ENCODE results near the gene CD300LB.
"Not testable (repeated sequence)": the region's sequence is repeated elsewhere in the genome, so short reads cannot be mapped to it uniquely, and the experiment has no call there.

CD300LB gene

DNA sequence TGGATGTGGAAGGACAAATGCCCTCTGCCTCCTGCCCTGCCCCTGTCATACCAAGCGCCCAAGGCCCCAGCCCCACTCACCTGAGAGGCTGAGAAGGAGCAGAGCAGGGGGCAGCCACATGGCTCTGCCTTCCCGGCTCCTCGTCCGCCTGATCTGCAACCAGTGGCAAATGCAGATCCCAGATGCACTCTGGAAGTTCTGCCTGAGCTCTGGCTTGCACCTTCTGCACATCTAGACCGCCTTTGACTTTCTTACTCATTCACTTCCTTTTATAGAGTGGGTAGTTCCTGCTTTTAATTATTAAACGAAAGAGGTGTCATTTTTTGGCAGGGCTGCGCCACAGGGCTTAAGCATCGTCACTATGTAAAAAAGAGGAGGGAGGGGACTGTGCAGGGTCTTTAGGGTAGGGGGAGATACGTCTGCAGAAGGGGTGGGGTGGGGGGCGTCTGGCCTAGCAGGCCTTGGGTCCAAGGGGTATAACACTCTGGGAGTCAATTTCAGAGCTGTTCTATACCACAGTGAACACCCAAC, at the start of gene CD300LB:
Gene CD300LB, minus strand, starts transcription at position 245 of the 531 bp plus-strand sequence. Its CDS starts 125 bp downstream, at position 120.
- no peak for DNase-seq

- DNase-seq = no peak
These were observed 48.6 kb upstream of the CD300LB start for GRCh38 chr17:74579900-74580299.

GRCh38 chr17:74578979-74579378, 47.7 kb upstream of the CD300LB start:
- no peak for DNase-seq

- no peak for DNase-seq
These were observed 43.3 kb upstream of the CD300LB start for GRCh38 chr17:74574489-74575142.

DNA sequence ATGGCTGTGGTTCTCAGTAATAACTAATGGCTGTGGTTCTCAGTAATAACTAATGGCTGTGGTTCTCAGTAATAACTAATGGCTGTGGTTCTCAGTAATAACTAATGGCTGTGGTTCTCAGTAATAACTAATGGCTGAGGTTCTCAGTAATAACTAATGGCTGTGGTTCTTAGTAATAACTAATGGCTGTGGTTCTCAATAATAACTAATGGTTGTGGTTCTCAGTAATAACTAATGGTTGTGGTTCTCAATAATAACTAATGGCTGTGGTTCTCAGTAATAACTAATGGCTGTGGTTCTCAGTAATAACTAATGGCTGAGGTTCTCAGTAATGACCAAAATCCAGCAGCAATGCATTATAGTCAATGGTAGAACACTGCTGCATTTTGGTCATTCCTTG, 42.4 kb upstream of the CD300LB start:
- not testable (repeated sequence) for DNase-seq

DNA sequence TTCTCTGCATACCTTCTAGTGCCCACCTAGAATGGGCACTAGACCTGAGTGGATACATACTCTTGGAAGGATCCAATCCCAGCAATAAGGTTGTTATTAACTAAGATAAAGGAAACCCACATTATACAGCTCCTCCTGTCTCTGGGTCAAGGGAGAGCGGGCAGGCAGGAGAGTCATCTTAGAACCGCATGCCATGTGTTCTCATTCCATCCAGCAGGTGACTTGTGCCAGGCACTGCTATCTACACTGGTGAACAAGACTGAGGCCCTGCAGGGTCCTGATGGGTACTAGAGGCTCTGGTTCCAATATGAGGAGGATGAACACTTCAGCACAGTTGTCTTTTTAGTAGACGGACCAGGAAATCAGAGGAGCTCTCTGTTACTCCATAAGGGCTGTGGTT, 41.9 kb upstream of the CD300LB start:
- no peak for DNase-seq

DNA sequence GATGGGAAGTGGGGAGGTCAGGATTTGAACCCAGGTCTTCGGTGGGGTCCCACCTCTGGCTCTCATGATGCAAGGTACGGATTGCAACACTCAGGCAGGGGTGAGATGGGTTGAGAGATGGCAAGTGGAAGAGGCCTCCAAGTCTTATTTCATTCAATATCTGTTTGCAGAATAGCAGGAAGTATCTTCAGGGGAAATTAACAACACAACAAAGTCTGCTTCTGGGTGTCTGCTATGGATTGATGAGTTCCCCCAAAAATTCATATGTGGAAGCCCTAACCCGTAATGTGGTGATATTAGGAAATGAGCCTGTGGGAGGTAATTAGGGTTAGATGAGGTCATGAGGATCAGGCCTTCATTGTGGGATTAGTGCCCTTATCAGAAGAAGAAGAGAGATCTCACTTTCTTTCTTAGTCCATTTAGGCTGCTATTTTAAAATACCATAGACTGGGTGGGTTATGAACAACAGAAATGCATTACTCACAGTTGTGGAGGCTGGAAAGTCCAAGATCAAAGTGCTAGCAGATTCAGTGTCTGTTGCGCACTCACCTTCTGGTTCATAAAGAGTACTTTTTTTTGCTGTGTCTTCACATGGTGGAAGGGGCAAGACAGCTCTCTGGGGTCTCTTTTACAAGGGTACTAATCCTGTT, 40.5 kb upstream of the CD300LB start:
- no peak for DNase-seq

GRCh38 chr17:74569020-74570003, 38.0 kb upstream of the CD300LB start:
- peak; percentile 15 for DNase-seq

- no peak for DNase-seq
These were observed 37.0 kb upstream of the CD300LB start for GRCh38 chr17:74568106-74568873.

DNA sequence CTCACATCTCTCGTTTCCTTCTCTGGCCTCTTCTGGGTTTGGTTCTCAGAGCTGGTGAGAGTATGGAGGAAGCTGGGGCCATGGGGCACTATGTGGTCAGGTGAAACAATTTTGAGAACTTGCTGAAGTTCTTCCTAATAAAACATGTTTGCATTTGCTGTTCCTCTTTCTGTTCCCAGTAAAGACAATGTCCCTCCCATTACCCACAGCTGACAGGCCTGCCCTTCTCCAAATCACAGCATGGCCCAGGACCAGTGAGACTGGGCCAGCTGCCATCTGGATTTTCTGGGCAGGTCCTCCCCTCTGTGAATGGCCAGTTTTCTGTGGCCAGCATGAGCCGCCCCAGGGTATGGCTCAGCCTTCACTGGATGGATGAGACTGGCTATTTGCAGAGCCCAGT, 36.1 kb upstream of the CD300LB start, which contains the start of gene CD300H:
Gene CD300H, minus strand, starts transcription at position 113 of the 400 bp plus-strand sequence.
- DNase-seq = no peak

- DNase-seq = no peak
These were observed 35.0 kb upstream of the CD300LB start for GRCh38 chr17:74566132-74566753.

GRCh38 chr17:74565126-74565525, 33.9 kb upstream of the CD300LB start:
- DNase-seq = no peak

DNA sequence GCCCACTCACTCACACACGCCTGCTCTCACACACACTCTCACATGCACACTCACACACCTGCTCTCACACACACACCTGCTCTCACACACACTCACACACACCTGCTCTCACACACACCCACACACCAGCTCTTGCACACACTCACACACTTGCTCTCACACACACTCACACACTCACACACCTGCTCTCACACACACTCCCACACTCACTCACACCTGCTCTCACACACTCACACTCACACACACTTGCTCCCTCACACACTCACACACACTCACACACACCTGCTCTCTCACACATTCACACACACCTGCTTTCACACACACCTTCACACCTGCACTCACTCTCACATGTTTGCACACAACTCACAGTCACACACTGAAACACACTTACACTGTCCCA, 32.1 kb upstream of the CD300LB start:
- DNase-seq = no peak

- DNase-seq = no peak
These were observed 30.3 kb upstream of the CD300LB start for GRCh38 chr17:74561586-74561985.

- DNase-seq = no peak
These were observed 27.7 kb upstream of the CD300LB start for GRCh38 chr17:74558882-74559519.

GRCh38 chr17:74558402-74558801, 27.1 kb upstream of the CD300LB start:
- not testable (repeated sequence) for DNase-seq

- no peak for DNase-seq
These were observed 24.2 kb upstream of the CD300LB start for GRCh38 chr17:74555427-74555940.

- DNase-seq = no peak
These were observed 23.6 kb upstream of the CD300LB start for GRCh38 chr17:74554909-74555308.

DNA sequence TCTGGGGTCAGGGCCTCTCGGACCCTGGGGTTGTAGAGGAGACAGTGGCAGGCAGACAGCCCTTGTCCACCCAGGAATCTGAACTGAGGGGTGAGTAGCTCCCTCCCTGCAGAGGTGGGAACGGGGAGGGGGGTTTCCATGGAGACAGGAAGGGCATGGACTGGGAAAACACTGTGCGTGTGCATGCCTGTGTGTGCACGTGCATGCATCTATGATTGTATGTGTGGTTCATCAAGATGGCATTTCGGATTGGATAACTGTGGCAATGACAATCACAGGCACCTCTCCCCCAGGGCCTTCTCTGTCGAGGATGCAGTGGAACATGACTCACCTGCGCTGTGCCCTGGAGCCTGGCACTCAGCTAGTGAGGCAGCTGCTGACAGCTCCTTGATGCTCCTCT, 20.8 kb upstream of the CD300LB start:
- DNase-seq = no peak

GRCh38 chr17:74550602-74551001, 19.3 kb upstream of the CD300LB start:
- no peak for DNase-seq

- no peak for DNase-seq
These were observed 18.1 kb upstream of the CD300LB start for GRCh38 chr17:74549343-74549742.

Measured in KG1 (cell line).